GM12878 (cell line): Measurements from ENCODE around the gene NHERF1.

Experiments used
- CBFB ChIP-seq: IDR thresholded peaks from 2 replicates; pipeline ENCODE4 v1.6.1; 2016; ENCODE audit warnings: antibody characterized with exemption, low read depth
- CTCF ChIP-seq, 3 experiments: IDR thresholded peaks in 2 of 3; conservative IDR thresholded peaks in 1 of 3; 2 replicates each; pipeline ENCODE4 v1.5.1; 2011; ENCODE audit warnings: low read depth in 3 of 3, low read length in 3 of 3, mild to moderate bottlenecking in 3 of 3, control low read depth in 2 of 3, moderate library complexity in 2 of 3, inconsistent platforms in 1 of 3, mixed read lengths in 1 of 3; ENCODE audit not compliant: control insufficient read depth in 2 of 3, insufficient read depth in 1 of 3; ENCODE audit errors: extremely low read depth in 1 of 3
- FOXK2 ChIP-seq: fragments of 450-650 bp; IDR thresholded peaks from 2 replicates; pipeline ENCODE4 v1.6.1; 2017; ENCODE audit warnings: mild to moderate bottlenecking, moderate library complexity
- MTA3 ChIP-seq: IDR thresholded peaks from 2 replicates; pipeline ENCODE4 v1.6.1; 2012; ENCODE audit warnings: low read length, inconsistent platforms, borderline replicate concordance
- MYB ChIP-seq: fragments of 150-350 bp; IDR thresholded peaks from 2 replicates; pipeline ENCODE4 v1.6.1; 2014; ENCODE audit warnings: mild to moderate bottlenecking, low read depth, low read length, borderline replicate concordance
- NFIC ChIP-seq: IDR thresholded peaks from 2 replicates; pipeline ENCODE4 v1.6.1; 2012; ENCODE audit warnings: low read depth, mild to moderate bottlenecking, inconsistent platforms, low read length, moderate library complexity
- POLR2A ChIP-seq: IDR thresholded peaks from 2 replicates; pipeline ENCODE4 v1.6.1; 2011; ENCODE audit warnings: low read depth, mild to moderate bottlenecking, low read length
- SIX5 ChIP-seq: IDR thresholded peaks from 2 replicates; pipeline ENCODE4 v1.6.1; 2011; ENCODE audit warnings: mild to moderate bottlenecking, low read depth, low read length, moderate library complexity; ENCODE audit not compliant: severe bottlenecking
- SP1 ChIP-seq: IDR thresholded peaks from one replicate; pipeline ENCODE4 v1.6.1; 2011; ENCODE audit warnings: low read depth, low read length
- TCF7 ChIP-seq: IDR thresholded peaks from 2 replicates; pipeline ENCODE4 v1.6.1; 2014; ENCODE audit warnings: antibody characterized with exemption, borderline replicate concordance
- ZBTB40 ChIP-seq: fragments of 450-650 bp; IDR thresholded peaks from 2 replicates; pipeline ENCODE4 v1.6.1; 2016; ENCODE audit warnings: mild to moderate bottlenecking, moderate library complexity, borderline replicate concordance

- TF ChIP-seq TCF7 (no peak), MYB (no peak), NFIC (no peak), CTCF (IDR thresholded peaks at IDR 0.05 in 2 of 3, conservative IDR thresholded peaks at IDR 0.05 in 1 of 3; ENCODE audit: control insufficient read depth in 2 of 3, extremely low read depth in 1 of 3, insufficient read depth in 1 of 3, low read depth in 3 of 3, low read length in 3 of 3) (no peak), ZBTB40 (no peak), CBFB (no peak), SIX5 (no peak), POLR2A (no peak), MTA3 (no peak), SP1 (no peak), FOXK2 (no peak)
Observed at GRCh38 chr17:74763565-74764387, 15.3 kb downstream of the NHERF1 start.
